SJSA1 (cell line): ENCODE results near the gene TMBIM4. TPM values are rescaled to one million over a fixed set of nuclear protein-coding genes. Genes with fewer than 3 reads are reported as not detected.

Experiments used
- total RNA-seq: library from RNA; depleted of rRNA; stranded (reverse); fragments of >200 nt; shearing (Covaris generic); gene quantifications from 2 replicates; pipeline ENCODE4 v1.2.3, GENCODE V29; 2014; rRNA removed

Gene TMBIM4
- total RNA-seq, 1 experiment from 2014 or later: 162 TPM

Other genes with a start within 250 kb of the TMBIM4 start
- 22.0 and 31.2 TPM in 2 replicates for gene LLPH, start 39.2 kb downstream of the TMBIM4 start, total RNA-seq
- gene IRAK3, start 19.2 kb upstream of the TMBIM4 start, total RNA-seq: not detected in 2 replicates
- 1.3 and 2.3 TPM in 2 replicates for gene HELB, start 132.5 kb upstream of the TMBIM4 start, total RNA-seq